Measurements from ENCODE around the gene ACSF3.

ACSF3 gene

DNA sequence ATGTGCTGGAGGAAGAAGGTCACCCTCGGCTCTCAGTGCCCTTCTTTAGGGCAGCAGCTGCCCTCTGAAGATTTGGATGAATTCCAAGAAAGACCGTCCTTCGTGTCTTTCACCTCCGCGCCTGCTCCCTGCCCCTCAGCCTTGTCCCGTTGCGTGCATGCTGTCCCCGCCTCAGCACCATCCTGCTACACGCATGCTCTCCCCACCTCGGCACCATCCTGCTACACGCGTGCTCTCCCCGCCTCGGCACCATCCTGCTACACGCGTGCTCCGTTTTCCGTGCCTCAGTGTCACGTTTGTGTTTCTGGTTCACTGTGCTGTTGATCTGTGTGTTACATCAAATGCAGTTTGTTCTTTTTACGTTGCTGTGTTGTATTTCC, 13.5 kb downstream of the ACSF3 start:
- TF ChIP-seq CTCF (IDR thresholded peaks at IDR 0.05) = no peak

- TF ChIP-seq CTCF (IDR thresholded peaks at IDR 0.05) = no peak
These were observed 14.8 kb downstream of the ACSF3 start for GRCh38 chr16:89108416-89108815.

DNA sequence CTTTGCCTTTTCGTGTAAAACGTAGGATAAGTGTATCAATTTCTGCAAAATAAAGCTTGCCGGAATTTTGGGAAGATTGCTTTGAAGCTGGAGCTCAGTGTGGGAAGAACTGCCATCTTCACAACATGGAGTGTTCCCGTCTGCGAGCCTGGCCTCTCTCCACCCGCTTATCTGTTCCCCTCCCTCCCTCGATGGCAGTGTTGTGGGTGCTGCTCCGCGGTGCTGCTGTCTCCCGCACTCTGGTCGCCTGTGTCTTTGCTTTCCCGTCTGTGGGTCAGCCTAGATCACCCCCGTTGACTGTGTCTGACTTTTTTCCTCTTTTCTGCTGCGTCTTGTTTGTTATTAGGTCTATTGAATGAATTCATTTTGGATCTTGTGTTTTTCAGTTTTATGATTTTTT, 17.0 kb downstream of the ACSF3 start:
- TF ChIP-seq CTCF (IDR thresholded peaks at IDR 0.05) = no peak

DNA sequence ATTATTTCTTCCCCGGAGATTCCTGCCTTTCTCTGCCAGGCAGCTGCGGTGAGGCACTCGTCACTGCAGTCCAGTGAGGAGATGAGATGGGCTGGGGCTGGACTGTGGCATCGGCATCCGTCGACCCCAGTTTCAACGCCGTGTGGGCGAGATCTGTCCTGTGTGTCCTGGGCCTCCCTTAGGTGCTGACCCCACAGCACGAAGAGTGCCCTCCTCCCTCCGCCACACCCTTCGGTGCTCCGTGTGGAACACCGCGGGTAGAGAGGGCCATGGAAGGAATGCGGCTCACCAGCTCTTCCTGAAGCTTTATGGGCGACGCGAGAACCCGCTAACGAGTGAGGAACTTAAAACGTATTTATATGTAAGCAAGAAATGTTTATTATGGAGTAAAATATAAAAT, 17.6 kb downstream of the ACSF3 start:
- no peak for TF ChIP-seq CTCF (IDR thresholded peaks at IDR 0.05)

DNA sequence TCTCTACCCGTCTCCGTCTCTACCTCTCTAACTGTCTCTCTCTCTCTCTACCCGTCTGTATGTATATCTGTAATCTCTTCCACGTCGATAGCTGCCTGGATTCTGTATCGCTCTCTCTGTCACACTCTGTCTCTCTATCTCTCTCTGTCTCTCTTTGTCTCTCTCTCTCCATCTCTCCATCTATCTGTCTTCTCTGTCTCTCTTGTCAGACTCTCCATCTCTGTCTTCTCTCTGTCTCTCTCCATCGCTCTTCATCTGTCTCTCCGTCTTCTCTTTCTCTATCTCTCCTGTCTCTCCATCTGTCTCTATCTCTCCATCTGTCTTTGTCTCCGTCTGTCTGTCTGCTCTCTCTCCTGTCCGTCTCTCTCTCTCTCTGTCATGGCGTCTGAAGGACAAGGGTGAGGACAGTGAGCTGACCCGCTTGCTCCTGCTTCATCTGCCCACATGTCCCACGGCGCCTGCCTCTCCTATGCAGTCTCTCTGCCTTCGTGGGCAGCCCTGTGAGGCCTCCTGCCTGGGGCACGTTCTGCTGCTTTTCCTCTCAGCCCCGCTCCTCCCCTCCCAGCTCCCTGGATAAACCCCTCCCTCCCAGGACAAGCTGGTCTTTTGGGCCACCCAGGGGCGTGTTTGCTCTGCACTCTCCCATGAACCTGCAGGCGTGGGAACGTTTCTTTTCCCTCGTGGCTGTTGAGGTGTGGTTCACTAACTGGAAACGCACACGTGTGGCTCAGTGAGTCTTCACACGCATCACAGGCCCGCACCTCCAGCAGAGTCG, 18.9 kb downstream of the ACSF3 start:
- TF ChIP-seq CTCF (IDR thresholded peaks at IDR 0.05) = no peak

DNA sequence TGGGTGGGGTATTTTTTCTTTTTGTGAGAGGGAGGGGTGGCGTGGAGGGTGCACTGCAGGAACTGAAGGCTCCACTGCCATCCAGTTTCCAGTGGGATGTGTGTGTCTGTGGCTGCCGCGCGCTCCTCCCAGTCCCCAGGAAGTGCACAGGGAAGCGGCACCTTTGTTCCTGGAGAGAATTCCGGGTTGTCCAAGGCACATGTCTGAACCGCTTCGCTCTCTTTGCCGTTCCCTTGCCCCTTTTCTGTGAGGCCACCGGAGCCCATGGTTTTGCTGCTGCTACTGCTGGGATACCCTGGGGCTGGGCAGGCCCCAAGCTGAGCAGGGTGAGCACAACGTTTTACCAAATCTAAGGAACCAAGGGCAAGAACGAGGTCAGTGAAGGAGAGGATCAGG, 19.5 kb downstream of the ACSF3 start:
- no peak for TF ChIP-seq CTCF (IDR thresholded peaks at IDR 0.05)

GRCh38 chr16:89113661-89114060, 20.0 kb downstream of the ACSF3 start:
- no peak for TF ChIP-seq CTCF (IDR thresholded peaks at IDR 0.05)

Measured in LNCAP (cell line).